MV-4-11 (cell line): Measurements from ENCODE around the gene DMAC2L.

Source experiments
- DNase-seq: peaks from one replicate; lab custom pipeline; 2025; lab: John Stamatoyannopoulos, UW

Gene DMAC2L

GRCh38 chr14:50331596-50331995 is 19.5 kb downstream of the DMAC2L start:
- DNase-seq: no peak

- no peak for DNase-seq
These were observed 20.9 kb downstream of the DMAC2L start for GRCh38 chr14:50333014-50333509.

GRCh38 chr14:50334211-50334610 is 22.1 kb downstream of the DMAC2L start:
- DNase-seq: no peak

GRCh38 chr14:50335389-50335788 is 23.3 kb downstream of the DMAC2L start:
- no peak for DNase-seq

GRCh38 chr14:50335989-50336824 is 24.1 kb downstream of the DMAC2L start:
- peak; percentile 12 for DNase-seq

GRCh38 chr14:50338587-50338986 is 26.5 kb downstream of the DMAC2L start:
- DNase-seq: no peak

- DNase-seq: no peak
These were observed 27.2 kb downstream of the DMAC2L start for GRCh38 chr14:50339178-50339804.

GRCh38 chr14:50340045-50340444 is 27.9 kb downstream of the DMAC2L start:
- DNase-seq: no peak

GRCh38 chr14:50340963-50341362 is 28.8 kb downstream of the DMAC2L start:
- no peak for DNase-seq

GRCh38 chr14:50342221-50343078 is 30.3 kb downstream of the DMAC2L start:
- no peak for DNase-seq

- no peak for DNase-seq
These were observed 31.3 kb downstream of the DMAC2L start for GRCh38 chr14:50343434-50343833.

GRCh38 chr14:50344116-50344775 is 32.1 kb downstream of the DMAC2L start:
- DNase-seq: no peak

GRCh38 chr14:50344876-50345563 is 32.9 kb downstream of the DMAC2L start:
- DNase-seq: no peak

GRCh38 chr14:50345846-50346422 is 33.8 kb downstream of the DMAC2L start:
- no peak for DNase-seq

- no peak for DNase-seq
These were observed 35.4 kb downstream of the DMAC2L start for GRCh38 chr14:50347521-50347920.

GRCh38 chr14:50348933-50349332 is 36.8 kb downstream of the DMAC2L start:
- DNase-seq: no peak

- peak; percentile 54 for DNase-seq
These were observed 38.9 kb downstream of the DMAC2L start for GRCh38 chr14:50350975-50351374.

- no peak for DNase-seq
These were observed 40.5 kb downstream of the DMAC2L start for GRCh38 chr14:50352584-50352983.

GRCh38 chr14:50353126-50353525 is 41.0 kb downstream of the DMAC2L start:
- DNase-seq: no peak

- no peak for DNase-seq
These were observed 42.4 kb downstream of the DMAC2L start for GRCh38 chr14:50354527-50354926.

- no peak for DNase-seq
These were observed 43.6 kb downstream of the DMAC2L start for GRCh38 chr14:50355692-50356091.
